AG04449 (cell line): ENCODE measurements around the gene UCK2.

ENCODE experiments used
- CTCF ChIA-PET: fragments of 350-600 bp; formaldehyde crosslinking; extraction: SDS; loops from one replicate; lab custom pipeline; 2021; ENCODE audit warnings: antibody characterized with exemption; lab: Yijun Ruan, JAX
- POLR2A ChIA-PET: fragments of 400-600, 350-600 bp; formaldehyde crosslinking; extraction: SDS; loops from one replicate; lab custom pipeline; 2020; ENCODE audit warnings: antibody characterized with exemption, inconsistent platforms; lab: Yijun Ruan, JAX
- DNase-seq: peaks from one replicate; pipeline ENCODE4 v3.0.0-alpha.2; 2010; ENCODE audit warnings: low read depth, low spot score
- H3K4me3 ChIP-seq: 2 replicates; pipeline ENCODE4 v1.5.1; 2011; ENCODE audit warnings: low read depth, mild to moderate bottlenecking, control low read depth, low read length
- CTCF ChIP-seq: IDR thresholded peaks from one replicate; pipeline ENCODE4 v1.5.1; 2011; ENCODE audit warnings: mild to moderate bottlenecking, moderate library complexity, low read length, control low read depth, inconsistent platforms; ENCODE audit not compliant: insufficient read depth; ENCODE audit errors: missing control alignments

Gene UCK2

GRCh38 chr1:165914136-165914798 is 86.9 kb downstream of the UCK2 start:
- DNase-seq, result no peak
- POLR2A ChIA-PET, result no interaction called here
- CTCF ChIA-PET, result interaction anchor here (0.6 to 9.0 kb wide), 45 partner anchors 10 to 522 kb away, joined by 3 to 131 read pairs (median 6); partner anchors contain the start of gene TMCO1
- H3K4me3 ChIP-seq, result no peak overlapping the region
- peak; percentile 80 for TF ChIP-seq CTCF

GRCh38 chr1:165915480-165915879 is 88.1 kb downstream of the UCK2 start:
- CTCF ChIA-PET, result interaction anchor here (0.6 to 9.0 kb wide), 20 partner anchors 9 to 523 kb away, joined by 3 to 131 read pairs (median 14); partner anchors contain the start of gene TMCO1
- no peak overlapping the region for H3K4me3 ChIP-seq
- POLR2A ChIA-PET, result interaction anchor here (0.9 kb wide), 1 partner anchor 9 kb away, joined by 3 read pairs; no protein-coding TSS in a partner anchor
- TF ChIP-seq CTCF, result no peak
- no peak for DNase-seq

GRCh38 chr1:165915932-165916348 is 88.5 kb downstream of the UCK2 start:
- ChIA-PET POLR2A (interaction anchor here (0.9 kb wide), 1 partner anchor 9 kb away, joined by 3 read pairs; no protein-coding TSS in a partner anchor), CTCF (interaction anchor here (1.1 to 9.0 kb wide), 13 partner anchors 8 to 524 kb away, joined by 3 to 131 read pairs (median 27); partner anchors contain the start of gene TMCO1)
- H3K4me3 ChIP-seq, result no peak overlapping the region
- no peak for DNase-seq
- TF ChIP-seq CTCF, result no peak

- ChIA-PET CTCF (interaction anchor here (1.5 to 9.0 kb wide), 4 partner anchors 9 to 316 kb away, joined by 4 to 131 read pairs (median 12); no protein-coding TSS in a partner anchor), POLR2A (no interaction called here)
- DNase-seq, result no peak
- H3K4me3 ChIP-seq, result no peak overlapping the region
- TF ChIP-seq CTCF, result no peak
Observed at GRCh38 chr1:165917166-165917565, 89.8 kb downstream of the UCK2 start.

- no peak for TF ChIP-seq CTCF
- ChIA-PET CTCF (interaction anchor here (0.5 to 9.3 kb wide), 30 partner anchors 10 to 1135 kb away, joined by 3 to 185 read pairs (median 4); partner anchors contain the start of gene FAM78B), POLR2A (no interaction called here)
- H3K4me3 ChIP-seq, result no peak overlapping the region
- DNase-seq, result no peak
Observed at GRCh38 chr1:165924117-165924516, 96.7 kb downstream of the UCK2 start.

GRCh38 chr1:165925498-165926079 is 98.2 kb downstream of the UCK2 start:
- no peak overlapping the region for H3K4me3 ChIP-seq
- POLR2A ChIA-PET, result interaction anchor here (0.6 kb wide), 1 partner anchor 10 kb away, joined by 4 read pairs; no protein-coding TSS in a partner anchor
- no peak for TF ChIP-seq CTCF
- no peak for DNase-seq
- CTCF ChIA-PET, result interaction anchor here (0.6 to 9.3 kb wide), 22 partner anchors 9 to 1136 kb away, joined by 3 to 185 read pairs (median 4); partner anchors contain the start of gene FAM78B
